MM.1S (cell line): ENCODE data around the gene KIR2DL4.
"Not testable (repeated sequence)": the region's sequence is repeated elsewhere in the genome, so short reads cannot be mapped to it uniquely, and the experiment has no call there.

Experiments used
- CTCF ChIP-seq: fragments of 300-600 bp; sonication (generic); IDR thresholded peaks from 2 replicates; pipeline ENCODE4 v1.5.1; 2016; ENCODE audit warnings: antibody characterized with exemption, low read length, mixed read lengths
- EZH2 ChIP-seq: fragments of 300-600 bp; sonication (generic); optimal IDR thresholded peaks from 2 replicates; pipeline ENCODE3; 2017; ENCODE audit warnings: low read depth, mild to moderate bottlenecking, antibody characterized with exemption, low read length, mixed read lengths

DNA sequence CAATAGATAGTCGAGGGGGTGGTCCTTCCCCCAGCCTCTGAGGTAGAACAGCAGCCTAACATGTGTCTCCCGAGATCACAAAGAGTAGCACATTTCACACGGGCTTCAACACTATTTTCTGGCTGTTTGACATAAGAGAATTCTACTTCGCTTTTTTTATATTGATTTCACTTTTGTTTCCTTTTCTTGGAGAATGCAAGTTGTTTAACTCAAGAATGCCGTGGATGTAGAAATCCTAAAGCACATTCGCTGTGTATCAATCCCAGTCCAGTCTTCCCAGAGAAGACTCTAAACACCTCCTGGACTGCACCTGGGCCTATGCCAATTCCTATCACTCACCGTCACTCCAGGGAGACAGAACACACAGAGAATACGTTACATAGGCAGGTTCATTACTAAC is 24.7 kb downstream of the KIR2DL4 start:
- TF ChIP-seq CTCF, EZH2: not testable (repeated sequence)
